ENCODE measurements around the gene ENOX1.
A peak's percentile ranks its signal among the peaks of the same experiment; 100 is the strongest.

Gene ENOX1

GRCh38 chr13:43230989-43231388 lies 555.8 kb downstream of the ENOX1 start (continued):
- TF ChIP-seq ZNF214 (tag by site-specific recombination; IDR thresholded peaks at IDR 0.05; ENCODE audit: borderline replicate concordance), result no peak

DNA sequence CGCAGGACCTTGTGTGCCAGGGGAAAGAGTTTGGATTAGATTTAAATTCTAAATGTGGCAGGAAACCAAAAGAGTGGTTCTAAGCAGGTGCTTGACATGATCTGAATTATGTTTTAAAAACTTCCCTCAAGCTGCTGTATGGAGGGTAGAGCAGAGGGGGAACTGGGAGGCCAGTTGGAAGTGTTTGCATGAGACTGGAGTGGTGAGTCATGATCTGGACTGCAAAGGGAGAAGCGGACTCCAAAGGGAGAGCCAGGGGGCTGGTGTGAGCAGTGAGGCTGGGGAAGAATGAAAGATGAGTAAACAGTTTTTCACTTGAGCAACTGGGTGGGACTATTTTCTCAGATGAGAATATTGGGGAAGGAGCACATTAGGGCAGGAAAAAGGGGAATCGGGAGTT lies 557.3 kb downstream of the ENOX1 start:
- no peaks in the 10 kb centered on the region for H3K9me3 ChIP-seq (ENCODE audit: control insufficient read depth, insufficient read depth, low read depth, low read length)
- TF ChIP-seq ZNF10 (tag by site-specific recombination; IDR thresholded peaks at IDR 0.05) (no peak), ZNF596 (tag by site-specific recombination; IDR thresholded peaks at IDR 0.05) (no peak), ZFP41 (tag by site-specific recombination; IDR thresholded peaks at IDR 0.05; ENCODE audit: borderline replicate concordance) (no peak), ZFP37 (tag by site-specific recombination; IDR thresholded peaks at IDR 0.05) (no peak), ZNF513 (tag by site-specific recombination; IDR thresholded peaks at IDR 0.05) (no peak), ZNF214 (tag by site-specific recombination; IDR thresholded peaks at IDR 0.05; ENCODE audit: borderline replicate concordance) (no peak), ZNF621 (tag by site-specific recombination; IDR thresholded peaks at IDR 0.05) (no peak), ZNF221 (tag by site-specific recombination; IDR thresholded peaks at IDR 0.05; ENCODE audit: borderline replicate concordance) (no peak), ZNF18 (tag by site-specific recombination; IDR thresholded peaks at IDR 0.05) (no peak), HOXA7 (CRISPR knock-in tag; IDR thresholded peaks at IDR 0.05; ENCODE audit: borderline replicate concordance) (no peak)
- TF ChIP-seq, protein P1, sequence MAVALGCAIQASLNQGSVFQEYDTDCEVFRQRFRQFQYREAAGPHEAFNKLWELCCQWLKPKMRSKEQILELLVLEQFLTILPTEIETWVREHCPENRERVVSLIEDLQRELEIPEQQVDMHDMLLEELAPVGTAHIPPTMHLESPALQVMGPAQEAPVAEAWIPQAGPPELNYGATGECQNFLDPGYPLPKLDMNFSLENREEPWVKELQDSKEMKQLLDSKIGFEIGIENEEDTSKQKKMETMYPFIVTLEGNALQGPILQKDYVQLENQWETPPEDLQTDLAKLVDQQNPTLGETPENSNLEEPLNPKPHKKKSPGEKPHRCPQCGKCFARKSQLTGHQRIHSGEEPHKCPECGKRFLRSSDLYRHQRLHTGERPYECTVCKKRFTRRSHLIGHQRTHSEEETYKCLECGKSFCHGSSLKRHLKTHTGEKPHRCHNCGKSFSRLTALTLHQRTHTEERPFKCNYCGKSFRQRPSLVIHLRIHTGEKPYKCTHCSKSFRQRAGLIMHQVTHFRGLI (tag by site-specific recombination; IDR thresholded peaks at IDR 0.05), result no peak
- POLR2A ChIA-PET, result no interaction called here
- no peaks in the 10 kb centered on the region for H3K36me3 ChIP-seq (ENCODE audit: control insufficient read depth in 2 of 2, insufficient read depth in 1 of 2, low read length in 2 of 2)
- H3K27ac ChIP-seq (ENCODE audit: extremely low read depth, low read depth, low read length), result no peak overlapping the region
- H3K4me1 ChIP-seq (ENCODE audit: control insufficient read depth, insufficient read depth, low read length), result no peaks in the 10 kb centered on the region
- no peak overlapping the region for H3K4me3 ChIP-seq (ENCODE audit: low read depth, low read length)
- CTCF ChIA-PET, result no interaction called here

DNA sequence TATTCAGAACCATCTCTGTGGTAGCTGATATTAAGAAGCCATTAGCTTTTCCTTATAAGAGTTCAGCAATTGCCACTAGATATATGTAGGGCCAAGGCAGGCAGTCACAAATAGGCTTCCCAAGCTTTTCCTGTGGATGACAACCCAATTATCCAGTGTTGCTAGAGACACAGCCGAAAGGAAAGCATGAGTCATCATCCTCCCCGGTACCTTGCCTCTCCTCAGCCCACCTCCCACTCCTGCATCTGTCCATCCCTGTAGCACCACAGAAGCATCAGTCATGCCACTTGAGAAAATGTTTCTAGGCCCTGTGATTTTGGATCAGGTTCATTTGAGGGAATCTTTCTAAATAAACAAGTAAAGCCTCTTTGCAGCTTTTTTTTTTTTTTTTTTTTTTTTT lies 559.1 kb downstream of the ENOX1 start:
- Histone ChIP-seq H3K36me3 (ENCODE audit: control insufficient read depth in 2 of 2, insufficient read depth in 1 of 2, low read length in 2 of 2) (no peaks in the 10 kb centered on the region), H3K4me1 (ENCODE audit: control insufficient read depth, insufficient read depth, low read length) (no peaks in the 10 kb centered on the region), H3K27ac (ENCODE audit: extremely low read depth, low read depth, low read length) (no peak overlapping the region), H3K4me3 (ENCODE audit: low read depth, low read length) (no peak overlapping the region), H3K9me3 (ENCODE audit: control insufficient read depth, insufficient read depth, low read depth, low read length) (no peaks in the 10 kb centered on the region)
- POLR2A ChIA-PET, result interaction anchor here (0.6 kb wide), 1 partner anchor 83 kb away, joined by 3 read pairs; no protein-coding TSS in a partner anchor
- CTCF ChIA-PET, result no interaction called here
- TF ChIP-seq ZFHX2 (tag by site-specific recombination; conservative IDR thresholded peaks at IDR 0.05), result peak; percentile 26; the same call in 1 of the 2 replicates
- TF ChIP-seq ZNF544 (tag by site-specific recombination; IDR thresholded peaks at IDR 0.05), result no peak
- no peak for TF ChIP-seq ZNF404 (tag by site-specific recombination; IDR thresholded peaks at IDR 0.05)
- TF ChIP-seq ZNF426 (tag by site-specific recombination; IDR thresholded peaks at IDR 0.05), result no peak
- TF ChIP-seq, protein P2, sequence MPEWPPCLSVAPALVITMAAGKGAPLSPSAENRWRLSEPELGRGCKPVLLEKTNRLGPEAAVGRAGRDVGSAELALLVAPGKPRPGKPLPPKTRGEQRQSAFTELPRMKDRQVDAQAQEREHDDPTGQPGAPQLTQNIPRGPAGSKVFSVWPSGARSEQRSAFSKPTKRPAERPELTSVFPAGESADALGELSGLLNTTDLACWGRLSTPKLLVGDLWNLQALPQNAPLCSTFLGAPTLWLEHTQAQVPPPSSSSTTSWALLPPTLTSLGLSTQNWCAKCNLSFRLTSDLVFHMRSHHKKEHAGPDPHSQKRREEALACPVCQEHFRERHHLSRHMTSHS (tag by site-specific recombination; IDR thresholded peaks at IDR 0.05), result no peak

All from HEK293 (cell line).